ENCODE data around the gene DOCK3. TPM values are rescaled to one million over a fixed set of nuclear protein-coding genes. Genes with fewer than 3 reads are reported as not detected.

The DOCK3 gene
- total and polyA plus RNA-seq, 9 donors: 0.04 to 0.71 (median 0.27) TPM; not detected in 1

DNA sequence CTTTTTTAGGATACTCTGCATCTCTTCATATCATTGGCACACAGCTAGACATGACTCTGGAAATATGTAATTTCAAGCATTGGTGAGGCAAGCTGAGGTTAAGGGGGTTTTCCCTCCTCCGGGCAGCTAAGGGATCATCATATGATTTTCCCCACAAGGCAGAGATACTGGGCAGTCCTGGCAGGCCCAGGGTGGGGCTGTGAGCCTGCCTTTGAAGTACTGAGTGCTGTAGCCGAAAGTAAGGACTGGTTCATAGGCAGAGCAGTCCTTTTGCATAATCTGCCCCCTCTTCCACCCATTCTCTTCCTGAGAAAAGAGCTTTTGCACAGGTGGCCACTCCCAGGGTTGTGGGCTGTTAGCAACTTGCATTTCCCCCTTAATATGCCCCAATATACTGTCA lies 541.6 kb downstream of the DOCK3 start:
- H3K9me3 ChIP-seq: no peaks in the 10 kb centered on the region
- no peak overlapping the region for H3K4me3 ChIP-seq
- H3K27ac ChIP-seq: no peak overlapping the region
- no peak for DNase-seq
- no peak for TF ChIP-seq CTCF (IDR thresholded peaks at IDR 0.05)
- no peak for TF ChIP-seq EP300 (IDR thresholded peaks at IDR 0.05)
- no peak for TF ChIP-seq POLR2A (IDR thresholded peaks at IDR 0.05)
- 37 to 65% (median 59%) methylated on average over 2 of the region's 2 CpGs for WGBS, 3 donors
- no peaks in the 10 kb centered on the region for H3K27me3 ChIP-seq
- no peaks in the 10 kb centered on the region for H3K36me3 ChIP-seq
- no peaks in the 10 kb centered on the region for H3K4me1 ChIP-seq (ENCODE audit: insufficient read depth)
- intact Hi-C loops (cut with DNase I): no loop called here

GRCh38 chr3:51221959-51222358 lies 547.2 kb downstream of the DOCK3 start:
- no peak for DNase-seq
- Histone ChIP-seq H3K27me3 (no peaks in the 10 kb centered on the region), H3K4me3 (no peak overlapping the region), H3K36me3 (no peaks in the 10 kb centered on the region), H3K4me1 (ENCODE audit: insufficient read depth) (no peaks in the 10 kb centered on the region), H3K9me3 (no peaks in the 10 kb centered on the region), H3K27ac (no peak overlapping the region)
- no peak for TF ChIP-seq EP300 (IDR thresholded peaks at IDR 0.05)
- TF ChIP-seq POLR2A (IDR thresholded peaks at IDR 0.05): no peak
- no peak for TF ChIP-seq CTCF (IDR thresholded peaks at IDR 0.05)
- 67 to 85% (median 82%) methylated on average over 2 of the region's 2 CpGs for WGBS, 3 donors
- intact Hi-C loops (cut with DNase I): no loop called here

- Histone ChIP-seq H3K4me1 (ENCODE audit: insufficient read depth) (no peaks in the 10 kb centered on the region), H3K36me3 (no peaks in the 10 kb centered on the region), H3K4me3 (no peak overlapping the region), H3K27ac (no peak overlapping the region), H3K9me3 (no peaks in the 10 kb centered on the region), H3K27me3 (no peaks in the 10 kb centered on the region)
- no peak for DNase-seq
- no peak for TF ChIP-seq POLR2A (IDR thresholded peaks at IDR 0.05)
- no peak for TF ChIP-seq CTCF (IDR thresholded peaks at IDR 0.05)
- TF ChIP-seq EP300 (IDR thresholded peaks at IDR 0.05): no peak
- intact Hi-C loops (cut with DNase I): no loop called here
- WGBS, 3 donors: 77 to 94% (median 80%) methylated on average over 1 of the region's 1 CpG
Observed at GRCh38 chr3:51224283-51224682, 549.6 kb downstream of the DOCK3 start.

DNA sequence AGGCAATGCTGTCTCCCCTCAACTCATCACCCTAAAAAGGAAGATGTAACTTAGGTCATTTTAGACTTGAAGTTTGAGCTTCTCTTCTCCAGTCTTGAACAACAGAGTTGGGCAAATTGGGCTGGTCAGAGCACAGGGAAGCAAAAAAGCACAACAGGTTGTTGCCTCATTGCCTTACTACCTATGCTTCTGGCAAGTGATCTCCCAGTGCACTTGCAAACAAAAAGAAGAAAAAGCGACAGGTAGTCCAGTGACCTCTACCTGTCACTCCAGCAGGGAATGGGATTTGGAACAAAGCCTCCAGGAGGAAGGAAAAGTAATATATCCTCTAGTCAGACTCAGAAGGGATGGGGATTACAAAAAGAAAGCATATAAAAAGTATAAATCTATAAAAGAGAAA lies 550.1 kb downstream of the DOCK3 start:
- Histone ChIP-seq H3K9me3 (no peaks in the 10 kb centered on the region), H3K4me1 (ENCODE audit: insufficient read depth) (no peaks in the 10 kb centered on the region), H3K27ac (no peak overlapping the region), H3K36me3 (no peaks in the 10 kb centered on the region), H3K27me3 (no peaks in the 10 kb centered on the region), H3K4me3 (no peak overlapping the region)
- no peak for DNase-seq
- TF ChIP-seq POLR2A (IDR thresholded peaks at IDR 0.05): no peak
- TF ChIP-seq EP300 (IDR thresholded peaks at IDR 0.05): no peak
- intact Hi-C loops (cut with DNase I): no loop called here
- WGBS, 3 donors: 69 to 92% (median 76%) methylated on average over 1 of the region's 1 CpG

GRCh38 chr3:51242939-51243338 lies 568.2 kb downstream of the DOCK3 start:
- no peak for TF ChIP-seq EP300 (IDR thresholded peaks at IDR 0.05)
- no peak for TF ChIP-seq POLR2A (IDR thresholded peaks at IDR 0.05)
- intact Hi-C loops (cut with DNase I): no loop called here
- H3K4me1 ChIP-seq (ENCODE audit: insufficient read depth): no peaks in the 10 kb centered on the region

GRCh38 chr3:51243924-51244323 lies 569.2 kb downstream of the DOCK3 start:
- no peaks in the 10 kb centered on the region for H3K36me3 ChIP-seq
- intact Hi-C loops (cut with DNase I): no loop called here

More at GRCh38 chr3:51242939-51243338, 568.2 kb downstream of the DOCK3 start:
- 52 to 81% (median 70%) methylated on average over 3 of the region's 3 CpGs for WGBS, 3 donors
- Histone ChIP-seq H3K9me3 (no peaks in the 10 kb centered on the region), H3K27ac (no peak overlapping the region), H3K36me3 (no peaks in the 10 kb centered on the region), H3K27me3 (no peaks in the 10 kb centered on the region), H3K4me3 (no peak overlapping the region)
- no peak for DNase-seq

More at GRCh38 chr3:51243924-51244323, 569.2 kb downstream of the DOCK3 start:
- no peaks in the 10 kb centered on the region for H3K4me1 ChIP-seq (ENCODE audit: insufficient read depth)
- TF ChIP-seq POLR2A (IDR thresholded peaks at IDR 0.05): no peak
- no peak for TF ChIP-seq CTCF (IDR thresholded peaks at IDR 0.05)
- no peak for TF ChIP-seq EP300 (IDR thresholded peaks at IDR 0.05)
- no peaks in the 10 kb centered on the region for H3K27me3 ChIP-seq
- H3K27ac ChIP-seq: no peak overlapping the region
- H3K4me3 ChIP-seq: no peak overlapping the region
- no peak for DNase-seq
- no peaks in the 10 kb centered on the region for H3K9me3 ChIP-seq

Measured in ovary (tissue), 9 donors.